ENCODE data around the gene ZNF154. TPM values are rescaled to one million over a fixed set of nuclear protein-coding genes. Genes with fewer than 3 reads are reported as not detected.
"Not testable (repeated sequence)": the region's sequence is repeated elsewhere in the genome, so short reads cannot be mapped to it uniquely, and the experiment has no call there.

The ZNF154 gene
- 0.60 TPM for total RNA-seq

DNA sequence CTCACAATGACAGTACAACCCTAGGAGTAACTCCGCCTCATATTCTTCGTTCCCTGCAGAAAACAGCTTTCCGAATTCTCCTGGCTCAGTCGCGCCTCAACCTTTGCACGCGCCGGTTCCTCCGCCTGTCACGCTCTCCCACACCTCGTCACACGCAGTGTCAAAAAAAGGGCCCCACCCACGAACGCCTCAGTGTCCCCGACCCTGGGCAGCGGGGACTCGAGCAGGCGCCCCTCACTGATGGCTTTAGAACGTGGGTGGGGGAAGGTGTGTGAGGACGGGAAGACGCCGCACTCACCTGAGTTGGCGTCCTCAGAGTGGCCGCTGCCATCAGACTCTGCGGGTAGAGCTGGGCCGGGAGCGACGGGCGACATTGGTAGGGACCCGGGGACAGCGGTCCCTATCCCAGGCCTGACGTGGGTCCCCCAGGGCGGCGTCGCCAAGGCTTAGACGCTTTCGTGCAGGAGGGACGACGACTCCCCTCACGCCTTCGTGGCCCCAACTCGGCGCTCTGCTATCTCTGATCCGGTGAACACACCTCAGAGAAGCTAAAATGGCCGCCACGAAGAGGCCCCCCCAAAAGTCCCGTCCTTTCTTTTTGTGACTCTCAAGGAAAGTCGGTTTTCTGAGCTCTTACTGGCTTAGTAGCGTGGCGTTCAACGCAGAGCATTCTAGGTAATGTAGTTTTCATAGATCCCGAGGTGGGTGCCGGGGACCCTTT, at the start of gene ZNF154:
ZNF154 (minus strand) TSS at position 564 of the 721 bp plus-strand sequence; CDS start at position 331, 233 bp downstream.
- ATAC-seq, result peak; percentile 54

- ATAC-seq, result no peak
Observed at GRCh38 chr19:57757941-57758340, 48.9 kb upstream of the ZNF154 start.

DNA sequence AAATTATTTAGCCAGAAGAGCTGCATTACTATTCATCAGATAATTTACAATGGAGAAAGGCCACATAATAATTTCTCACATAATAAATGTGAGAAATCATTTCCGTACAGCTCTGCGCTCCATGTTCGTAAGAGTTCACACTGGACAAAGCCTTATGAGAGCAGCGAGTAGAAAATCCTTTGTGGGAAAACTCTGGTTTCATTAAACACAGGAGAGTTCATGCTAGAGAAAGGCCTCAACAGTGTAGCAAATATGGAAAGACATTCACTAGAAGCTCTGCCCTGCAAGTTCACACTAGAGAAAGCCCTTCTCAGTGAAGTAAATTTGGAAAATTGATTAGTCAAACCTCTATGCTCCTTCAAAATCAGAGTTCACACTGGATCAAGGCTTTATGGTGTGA, 46.0 kb upstream of the ZNF154 start:
- no peak for ATAC-seq

DNA sequence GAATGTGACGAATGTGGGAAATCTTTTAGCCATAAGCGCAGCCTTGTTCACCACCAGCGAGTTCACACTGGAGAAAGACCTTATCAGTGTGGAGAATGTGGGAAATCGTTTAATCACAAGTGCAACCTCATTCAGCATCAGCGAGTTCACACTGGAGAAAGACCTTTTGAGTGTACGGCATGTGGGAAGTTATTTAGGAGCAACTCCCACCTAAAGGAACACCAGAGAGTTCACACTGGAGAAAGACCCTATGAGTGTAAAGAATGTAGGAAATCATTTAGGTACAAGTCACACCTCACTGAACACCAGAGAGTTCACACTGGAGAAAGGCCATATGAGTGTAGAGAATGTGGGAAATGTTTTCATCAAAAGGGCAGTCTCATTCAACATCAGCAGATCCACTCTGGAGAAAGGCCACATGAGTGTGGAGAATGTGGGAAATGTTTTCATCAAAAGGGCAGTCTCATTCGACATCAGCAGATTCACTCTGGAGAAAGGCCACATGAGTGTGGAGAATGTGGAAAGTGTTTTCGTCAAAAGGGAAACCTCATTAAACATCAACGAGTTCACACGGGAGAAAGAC, 45.2 kb upstream of the ZNF154 start:
- no peak for ATAC-seq

DNA sequence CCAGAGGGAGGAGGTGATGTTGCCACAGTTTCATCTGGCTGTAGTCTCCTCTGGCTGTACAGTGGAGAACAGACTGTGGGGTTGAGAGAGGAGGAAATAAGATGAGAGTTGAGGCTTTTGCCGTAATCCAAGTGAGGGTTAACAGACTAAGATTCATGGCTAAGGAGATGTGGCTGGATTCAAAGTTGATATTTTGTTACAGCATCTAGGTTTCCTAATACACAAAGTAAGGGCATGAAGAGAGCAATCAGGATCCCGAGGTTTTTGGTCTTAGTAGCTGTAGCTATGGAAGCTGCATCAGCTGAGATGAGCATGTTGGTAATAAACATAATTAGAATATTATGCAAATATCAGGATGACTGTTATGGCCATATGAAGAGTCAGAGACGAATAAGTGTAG, 39.0 kb upstream of the ZNF154 start:
- ATAC-seq, result no peak

DNA sequence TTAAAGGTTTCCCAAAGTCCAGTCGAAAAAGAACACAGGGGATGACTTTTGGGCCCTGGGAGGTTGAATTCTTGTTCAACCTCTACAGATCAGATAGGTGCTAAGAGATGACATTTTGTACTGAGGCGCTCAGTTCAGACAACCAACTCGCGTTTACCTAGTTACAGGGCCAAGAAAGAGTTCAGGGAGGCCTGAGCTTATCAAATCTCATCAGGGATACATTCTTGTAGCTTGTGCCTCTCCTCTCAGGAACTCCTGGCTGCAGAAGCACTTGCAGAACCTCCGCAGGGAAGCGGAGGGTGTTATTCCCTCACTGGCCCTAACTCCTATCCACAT, 38.4 kb upstream of the ZNF154 start:
- ATAC-seq, result no peak

- peak; percentile 97 for ATAC-seq
Observed at GRCh38 chr19:57746580-57747471, 37.8 kb upstream of the ZNF154 start, which contains the start of gene ZNF776. Gene ZNF776, plus strand, starts transcription at chr19:57746815. Its CDS starts 244 bp downstream, at chr19:57747059.

GRCh38 chr19:57738770-57739169, 29.8 kb upstream of the ZNF154 start:
- ATAC-seq, result not testable (repeated sequence)

DNA sequence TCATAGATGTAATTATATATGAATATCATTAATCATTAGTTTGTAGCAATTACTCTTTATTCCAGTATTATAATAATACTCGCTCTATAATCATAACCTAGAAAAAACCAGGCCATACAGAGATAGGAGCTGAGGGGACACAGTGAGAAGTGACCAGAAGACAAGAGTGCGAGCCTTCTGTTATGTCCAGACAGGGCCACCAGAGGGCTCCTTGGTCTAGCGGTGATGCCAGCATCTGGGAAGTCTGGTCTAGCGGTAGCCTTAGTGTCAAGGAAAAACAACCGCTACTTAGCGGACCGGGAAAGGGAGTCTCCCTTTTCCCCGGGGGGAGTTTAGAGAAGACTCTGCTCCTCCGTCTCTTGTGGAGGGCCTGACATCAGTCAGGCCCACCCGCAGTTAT, 29.3 kb upstream of the ZNF154 start:
- not testable (repeated sequence) for ATAC-seq

DNA sequence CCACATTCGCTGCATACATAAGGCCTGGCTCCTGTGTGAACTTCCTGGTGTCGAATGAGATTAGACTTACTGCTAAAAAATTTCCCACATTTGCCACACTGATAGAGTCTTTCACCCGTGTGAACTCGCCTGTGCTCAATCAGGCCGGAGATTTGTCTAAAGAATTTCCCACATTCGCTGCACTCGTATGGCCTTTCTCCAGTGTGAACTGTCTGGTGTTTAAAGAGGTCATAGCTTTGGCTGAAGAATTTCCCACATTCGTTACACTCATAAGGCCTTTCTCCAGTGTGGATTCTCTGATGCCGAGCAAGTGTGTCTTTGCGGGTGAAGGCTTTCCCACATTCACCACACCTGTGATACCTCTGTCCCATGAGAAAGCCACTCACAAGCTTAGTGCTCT, 11.9 kb upstream of the ZNF154 start:
- ATAC-seq, result no peak

DNA sequence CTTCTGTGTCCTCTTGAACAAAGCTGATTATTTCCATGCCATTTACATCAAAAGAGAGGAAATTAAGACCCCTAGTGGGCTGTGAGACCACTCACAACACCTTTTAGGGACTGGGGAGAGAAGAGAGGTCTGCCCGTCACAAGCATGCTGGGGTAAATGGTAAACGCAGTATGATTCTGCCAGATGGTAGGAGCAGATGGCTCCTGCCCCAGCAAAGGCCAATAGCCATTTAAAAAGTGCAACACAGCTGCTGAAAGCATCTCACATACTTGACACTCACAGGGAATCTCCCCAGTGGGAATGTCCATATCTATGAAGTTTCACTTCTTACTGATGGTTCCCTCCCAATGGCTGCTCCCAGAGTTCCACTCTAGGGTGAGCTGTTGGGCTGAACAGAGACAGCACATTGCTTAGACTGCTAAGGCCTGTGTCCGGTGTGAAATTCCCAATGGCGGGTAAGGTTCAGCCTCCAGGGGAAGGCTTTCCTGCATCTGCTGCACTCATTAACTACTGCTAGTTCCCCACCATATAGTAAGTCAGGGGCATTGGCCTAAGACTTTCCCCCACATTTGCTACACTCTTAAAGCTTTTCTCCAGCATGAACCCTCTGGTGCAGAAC, 11.0 kb upstream of the ZNF154 start:
- no peak for ATAC-seq

GRCh38 chr19:57719424-57719823, 10.4 kb upstream of the ZNF154 start:
- no peak for ATAC-seq

GRCh38 chr19:57712222-57712621, 3.2 kb upstream of the ZNF154 start:
- no peak for ATAC-seq

DNA sequence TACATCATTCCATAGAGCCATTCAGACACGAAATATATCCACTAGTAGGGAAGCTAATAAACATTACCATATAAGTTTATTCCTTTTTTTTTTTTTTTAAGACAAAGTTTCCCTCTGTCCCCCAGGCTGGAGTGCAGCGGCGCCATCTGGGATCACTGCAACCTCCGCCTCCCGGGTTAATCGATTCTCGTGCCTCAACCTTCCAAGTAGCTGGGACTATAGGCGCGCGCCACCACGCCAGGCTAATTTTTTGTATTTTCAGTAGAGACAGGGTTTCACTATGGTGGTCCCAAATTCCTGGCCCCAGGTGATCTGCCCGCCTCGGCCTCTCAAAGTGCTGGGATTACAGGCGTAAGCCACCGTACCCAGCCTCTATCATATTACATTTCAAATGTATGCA, 612 bp upstream of the ZNF154 start:
- ATAC-seq, result no peak

- ATAC-seq, result no peak
Observed at GRCh38 chr19:57706346-57706745, 2.7 kb downstream of the ZNF154 start.

GRCh38 chr19:57701625-57702024, 7.4 kb downstream of the ZNF154 start:
- no peak for ATAC-seq

- ATAC-seq, result no peak
Observed at GRCh38 chr19:57689750-57690149, 19.3 kb downstream of the ZNF154 start.

- no peak for ATAC-seq
Observed at GRCh38 chr19:57688011-57688763, 20.8 kb downstream of the ZNF154 start.

DNA sequence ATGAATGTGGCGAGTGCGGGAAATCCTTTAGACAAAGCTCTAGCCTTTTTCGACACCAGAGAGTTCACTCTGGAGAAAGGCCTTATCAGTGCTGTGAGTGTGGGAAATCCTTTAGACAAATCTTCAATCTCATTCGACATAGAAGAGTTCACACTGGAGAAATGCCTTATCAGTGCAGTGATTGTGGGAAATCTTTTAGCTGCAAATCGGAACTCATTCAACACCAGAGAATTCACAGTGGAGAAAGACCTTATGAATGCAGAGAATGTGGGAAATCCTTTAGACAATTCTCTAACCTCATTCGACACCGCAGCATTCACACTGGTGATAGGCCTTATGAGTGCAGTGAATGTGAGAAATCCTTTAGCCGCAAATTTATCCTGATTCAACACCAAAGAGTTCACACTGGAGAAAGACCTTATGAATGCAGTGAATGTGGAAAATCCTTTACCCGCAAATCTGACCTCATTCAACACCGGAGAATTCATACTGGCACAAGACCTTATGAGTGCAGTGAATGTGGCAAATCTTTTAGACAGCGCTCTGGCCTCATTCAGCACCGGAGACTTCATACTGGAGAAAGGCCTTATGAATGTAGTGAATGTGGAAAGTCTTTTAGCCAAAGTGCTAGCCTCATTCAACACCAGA, 21.5 kb downstream of the ZNF154 start:
- ATAC-seq, result no peak

DNA sequence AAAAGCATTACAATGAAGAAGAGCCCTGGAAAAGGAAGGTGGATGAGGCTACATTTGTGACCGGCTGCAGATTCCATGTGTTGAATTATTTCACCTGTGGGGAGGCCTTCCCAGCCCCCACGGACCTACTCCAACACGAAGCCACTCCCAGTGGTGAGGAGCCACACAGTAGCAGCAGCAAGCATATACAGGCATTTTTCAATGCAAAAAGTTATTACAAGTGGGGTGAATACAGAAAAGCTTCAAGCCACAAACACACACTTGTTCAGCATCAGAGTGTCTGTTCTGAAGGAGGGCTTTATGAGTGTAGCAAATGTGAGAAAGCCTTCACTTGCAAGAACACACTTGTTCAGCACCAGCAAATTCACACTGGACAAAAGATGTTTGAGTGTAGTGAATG, 22.3 kb downstream of the ZNF154 start:
- no peak for ATAC-seq

- no peak for ATAC-seq
Observed at GRCh38 chr19:57682226-57682766, 26.7 kb downstream of the ZNF154 start.
